Measurements from ENCODE around the gene DOK4. TPM values are rescaled to one million over a fixed set of nuclear protein-coding genes. Genes with fewer than 3 reads are reported as not detected.
A peak's percentile ranks its signal among the peaks of the same experiment; 100 is the strongest.

The DOK4 gene
- total and polyA plus RNA-seq, 5 experiments from 2014 or later = 1.8 to 4.8 (median 3.9) TPM

GRCh38 chr16:57426356-57426755 lies 59.9 kb downstream of the DOK4 start:
- POLR2A ChIA-PET = interaction anchor here (1.1 kb wide), 1 partner anchor 21 kb away, joined by 3 read pairs; the partner anchor contains the start of genes CIAPIN1 and COQ9
- no peak overlapping the region for H3K4me3 Mint-ChIP-seq
- H3K9me3 Mint-ChIP-seq = no peaks in the 10 kb centered on the region
- ATAC-seq (no peak), DNase-seq (no peak)
- H3K36me3 Mint-ChIP-seq = peaks cover 8 to 43% (median 24%) of the 10 kb centered on the region in 3 donors
- no peaks in the 10 kb centered on the region for H3K27me3 Mint-ChIP-seq
- peaks cover 1 to 19% (median 8%) of the 10 kb centered on the region in 4 donors for H3K4me1 Mint-ChIP-seq
- no peak overlapping the region for H3K27ac Mint-ChIP-seq

DNA sequence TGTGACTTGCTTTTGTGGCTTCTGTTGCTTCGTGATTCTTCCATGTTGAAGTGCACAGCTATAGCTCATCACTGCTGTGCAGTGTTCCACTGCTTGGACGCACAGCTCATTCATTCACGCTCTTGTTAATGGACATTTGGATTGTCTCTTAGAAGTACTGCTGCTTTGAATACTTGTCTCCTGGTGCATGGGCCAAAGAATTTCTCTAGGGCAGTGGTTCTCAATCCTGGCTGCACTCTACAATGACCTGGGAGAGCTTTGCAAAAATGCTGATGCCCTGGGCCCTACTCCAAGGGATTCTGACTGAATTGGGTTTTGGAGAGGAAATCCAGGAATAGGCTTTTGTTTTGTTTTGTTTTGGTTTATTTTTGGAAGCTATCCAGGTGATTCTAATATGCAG lies 61.7 kb downstream of the DOK4 start:
- POLR2A ChIA-PET = interaction anchor here (0.7 to 2.2 kb wide), 2 partner anchors 9 to 124 kb away, joined by 3 to 10 read pairs; no protein-coding TSS in a partner anchor
- Mint-ChIP-seq H3K4me3 (no peak overlapping the region), H3K27me3 (no peaks in the 10 kb centered on the region), H3K36me3 (peaks cover 5 to 25% (median 10%) of the 10 kb centered on the region in 3 donors), H3K9me3 (no peaks in the 10 kb centered on the region), H3K4me1 (peaks cover 1 to 25% (median 12%) of the 10 kb centered on the region in 4 donors), H3K27ac (peak overlapping the region in 3 of 10 donors; percentile 5 to 83 (median 47))
- DNase-seq (no peak), ATAC-seq (no peak)

- POLR2A ChIA-PET = interaction anchor here (2.2 kb wide), 1 partner anchor 10 kb away, joined by 10 read pairs; no protein-coding TSS in a partner anchor
- Mint-ChIP-seq H3K36me3 (peaks cover 5 to 11% (median 6%) of the 10 kb centered on the region in 3 donors), H3K4me3 (no peak overlapping the region), H3K27me3 (no peaks in the 10 kb centered on the region), H3K9me3 (no peaks in the 10 kb centered on the region), H3K27ac (no peak overlapping the region), H3K4me1 (peaks cover 6 to 39% (median 23%) of the 10 kb centered on the region in 4 donors)
- ATAC-seq (no peak), DNase-seq (no peak)
Measured at GRCh38 chr16:57423152-57423551, 63.1 kb downstream of the DOK4 start.

- H3K36me3 Mint-ChIP-seq = peaks cover 0 to 3% (median 0%) of the 10 kb centered on the region in 3 donors
- ATAC-seq (no peak), DNase-seq (no peak)
- no peaks in the 10 kb centered on the region for H3K27me3 Mint-ChIP-seq
- H3K9me3 Mint-ChIP-seq = no peaks in the 10 kb centered on the region
- H3K4me3 Mint-ChIP-seq = no peak overlapping the region
- POLR2A ChIA-PET = interaction anchor here (0.6 to 0.9 kb wide), 3 partner anchors 23 to 492 kb away, joined by 3 read pairs; no protein-coding TSS in a partner anchor
- peaks cover 10 to 40% (median 28%) of the 10 kb centered on the region in 4 donors for H3K4me1 Mint-ChIP-seq
- peak overlapping the region in 4 of 10 donors; percentile 26 to 60 (median 38) for H3K27ac Mint-ChIP-seq
Measured at GRCh38 chr16:57422026-57422944, 64.0 kb downstream of the DOK4 start.

Other genes with a start within 250 kb of the DOK4 start
- gene ARL2BP, start 241.2 kb downstream of the DOK4 start, total RNA-seq = 10 to 100 TPM; 58.0 to 61.3 TPM
- 100 to 1,000 TPM; 148 to 154 (median 153) TPM for gene ARL2BP, start 241.2 kb downstream of the DOK4 start, polyA plus RNA-seq
- gene PLLP, start 201.8 kb downstream of the DOK4 start, total RNA-seq = 1 to 10 TPM; 3.5 to 4.2 TPM
- gene PLLP, start 201.8 kb downstream of the DOK4 start, polyA plus RNA-seq = 1 to 10 TPM; 4.9 to 8.8 (median 6.3) TPM
- gene CCL22, start 127.7 kb downstream of the DOK4 start, total RNA-seq = 1 to 10 TPM; 6.5 TPM
- gene CCL22, start 127.7 kb downstream of the DOK4 start, polyA plus RNA-seq = not detected
- gene CX3CL1, start 114.0 kb downstream of the DOK4 start, total RNA-seq = not detected
- not detected for gene CX3CL1, start 114.0 kb downstream of the DOK4 start, polyA plus RNA-seq
- not detected for gene CCL17, start 81.7 kb downstream of the DOK4 start, total RNA-seq
- not detected for gene CCL17, start 81.7 kb downstream of the DOK4 start, polyA plus RNA-seq
- 10 to 100 TPM; 37.2 to 44.3 TPM for gene CIAPIN1, start 39.1 kb downstream of the DOK4 start, total RNA-seq
- 100 to 1,000 TPM in 2 of 3 donors, 10 to 100 TPM in 1; 81.1 to 143 (median 108) TPM for gene CIAPIN1, start 39.1 kb downstream of the DOK4 start, polyA plus RNA-seq
- gene COQ9, start 39.0 kb downstream of the DOK4 start, total RNA-seq = 10 to 100 TPM; 35.8 to 38.3 TPM
- gene COQ9, start 39.0 kb downstream of the DOK4 start, polyA plus RNA-seq = 10 to 100 TPM; 22.8 to 59.0 (median 29.7) TPM
- 100 to 1,000 TPM; 103 to 104 TPM for gene POLR2C, start 23.8 kb downstream of the DOK4 start, total RNA-seq
- 10 to 100 TPM; 46.7 to 48.6 (median 47.4) TPM for gene POLR2C, start 23.8 kb downstream of the DOK4 start, polyA plus RNA-seq
- 1 to 10 TPM; 7.0 to 9.7 TPM for gene CCDC102A, start 50.1 kb upstream of the DOK4 start, total RNA-seq
- gene CCDC102A, start 50.1 kb upstream of the DOK4 start, polyA plus RNA-seq = 10 to 100 TPM in 1 of 3 donors, 1 to 10 TPM in 2; 7.8 to 17.0 (median 9.2) TPM
- gene ADGRG5, start 56.1 kb upstream of the DOK4 start, total RNA-seq = 1 to 10 TPM in 1 of 2 experiments, under 1 TPM in 1; 0.60 to 1.1 TPM
- gene ADGRG5, start 56.1 kb upstream of the DOK4 start, polyA plus RNA-seq = 10 to 100 TPM in 1 of 3 donors, 1 to 10 TPM in 2; 2.5 to 12.8 (median 4.4) TPM
- under 1 TPM; 0.47 to 0.77 TPM for gene ADGRG1, start 142.1 kb upstream of the DOK4 start, total RNA-seq
- gene ADGRG1, start 142.1 kb upstream of the DOK4 start, polyA plus RNA-seq = 10 to 100 TPM in 1 of 3 donors, 1 to 10 TPM in 2; 1.3 to 56.5 (median 1.5) TPM
- gene ADGRG3, start 181.8 kb upstream of the DOK4 start, total RNA-seq = not detected
- not detected for gene ADGRG3, start 181.8 kb upstream of the DOK4 start, polyA plus RNA-seq
- gene DRC7, start 208.3 kb upstream of the DOK4 start, total RNA-seq = not detected
- gene DRC7, start 208.3 kb upstream of the DOK4 start, polyA plus RNA-seq = not detected
- gene KATNB1, start 249.3 kb upstream of the DOK4 start, total RNA-seq = 10 to 100 TPM; 26.1 to 27.4 TPM
- 10 to 100 TPM; 16.3 to 28.6 (median 20.1) TPM for gene KATNB1, start 249.3 kb upstream of the DOK4 start, polyA plus RNA-seq